ENCODE data around the gene FBXW2.
"Not testable (repeated sequence)": the region's sequence is repeated elsewhere in the genome, so short reads cannot be mapped to it uniquely, and the experiment has no call there.

FBXW2 gene

DNA sequence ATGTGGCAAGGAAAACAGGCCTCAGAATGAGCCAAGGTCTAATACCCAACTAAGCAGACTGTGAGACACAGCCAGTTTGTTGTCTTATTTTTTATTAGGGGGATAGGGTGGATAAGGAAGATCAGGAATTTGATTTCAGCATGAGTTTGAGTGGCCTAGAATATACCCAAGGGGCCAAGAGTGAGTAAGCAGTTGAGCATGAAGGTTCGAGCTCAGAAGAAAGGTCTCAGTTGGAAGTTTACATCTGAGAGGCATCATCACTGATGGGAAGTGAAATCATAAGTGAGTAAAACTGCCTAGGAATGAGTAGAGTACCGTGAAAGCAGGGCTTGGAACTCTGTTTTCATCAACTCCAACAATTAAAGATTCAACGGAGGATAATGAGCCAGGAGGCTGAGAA, 36.9 kb upstream of the FBXW2 start:
- DNase-seq (ENCODE audit: extremely low read depth, low read depth), result no peak
- TF ChIP-seq, protein P1, sequence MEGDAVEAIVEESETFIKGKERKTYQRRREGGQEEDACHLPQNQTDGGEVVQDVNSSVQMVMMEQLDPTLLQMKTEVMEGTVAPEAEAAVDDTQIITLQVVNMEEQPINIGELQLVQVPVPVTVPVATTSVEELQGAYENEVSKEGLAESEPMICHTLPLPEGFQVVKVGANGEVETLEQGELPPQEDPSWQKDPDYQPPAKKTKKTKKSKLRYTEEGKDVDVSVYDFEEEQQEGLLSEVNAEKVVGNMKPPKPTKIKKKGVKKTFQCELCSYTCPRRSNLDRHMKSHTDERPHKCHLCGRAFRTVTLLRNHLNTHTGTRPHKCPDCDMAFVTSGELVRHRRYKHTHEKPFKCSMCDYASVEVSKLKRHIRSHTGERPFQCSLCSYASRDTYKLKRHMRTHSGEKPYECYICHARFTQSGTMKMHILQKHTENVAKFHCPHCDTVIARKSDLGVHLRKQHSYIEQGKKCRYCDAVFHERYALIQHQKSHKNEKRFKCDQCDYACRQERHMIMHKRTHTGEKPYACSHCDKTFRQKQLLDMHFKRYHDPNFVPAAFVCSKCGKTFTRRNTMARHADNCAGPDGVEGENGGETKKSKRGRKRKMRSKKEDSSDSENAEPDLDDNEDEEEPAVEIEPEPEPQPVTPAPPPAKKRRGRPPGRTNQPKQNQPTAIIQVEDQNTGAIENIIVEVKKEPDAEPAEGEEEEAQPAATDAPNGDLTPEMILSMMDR (IDR thresholded peaks at IDR 0.05; ENCODE audit: low read depth, low read length), result no peak

DNA sequence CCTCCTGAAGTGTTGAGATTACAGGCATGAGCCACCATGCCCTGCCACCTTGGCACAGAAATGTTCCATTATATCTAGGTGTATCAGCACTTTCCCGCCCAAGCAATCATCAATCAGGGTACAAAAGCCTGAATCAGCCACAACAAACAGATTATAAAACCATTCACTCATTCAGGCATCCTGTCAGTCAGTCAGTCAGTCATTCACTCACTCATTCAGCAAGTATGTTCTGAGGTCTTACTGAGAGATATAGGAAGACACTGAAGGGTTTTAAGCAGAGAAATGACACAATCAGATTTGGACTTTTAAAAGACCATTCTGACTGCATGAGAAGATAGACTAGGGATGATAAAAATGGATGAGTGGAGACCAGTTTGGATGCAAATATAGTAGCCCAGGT, 36.4 kb upstream of the FBXW2 start:
- DNase-seq (ENCODE audit: extremely low read depth, low read depth), result no peak
- TF ChIP-seq, protein P1 (IDR thresholded peaks at IDR 0.05; ENCODE audit: low read depth, low read length), result no peak

DNA sequence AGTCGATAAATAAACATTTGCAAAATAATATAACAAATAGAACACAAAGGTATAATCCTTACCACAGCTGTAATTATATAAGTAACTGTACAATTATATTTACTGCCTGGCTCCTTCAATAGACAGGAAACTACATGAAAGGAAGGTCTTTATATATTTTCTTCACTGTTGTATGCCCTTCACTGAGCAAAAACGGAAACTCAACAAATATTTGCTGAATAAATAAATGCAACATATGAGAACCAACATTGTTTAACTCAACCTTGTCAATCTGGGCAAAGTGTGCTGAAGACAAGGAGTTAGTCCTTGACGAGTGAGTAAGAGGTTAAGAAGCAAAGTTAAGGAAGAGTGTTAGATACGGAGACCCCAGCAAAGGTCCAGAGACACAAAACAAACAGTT, 26.9 kb upstream of the FBXW2 start:
- TF ChIP-seq, protein P1 (IDR thresholded peaks at IDR 0.05; ENCODE audit: low read depth, low read length), result no peak

DNA sequence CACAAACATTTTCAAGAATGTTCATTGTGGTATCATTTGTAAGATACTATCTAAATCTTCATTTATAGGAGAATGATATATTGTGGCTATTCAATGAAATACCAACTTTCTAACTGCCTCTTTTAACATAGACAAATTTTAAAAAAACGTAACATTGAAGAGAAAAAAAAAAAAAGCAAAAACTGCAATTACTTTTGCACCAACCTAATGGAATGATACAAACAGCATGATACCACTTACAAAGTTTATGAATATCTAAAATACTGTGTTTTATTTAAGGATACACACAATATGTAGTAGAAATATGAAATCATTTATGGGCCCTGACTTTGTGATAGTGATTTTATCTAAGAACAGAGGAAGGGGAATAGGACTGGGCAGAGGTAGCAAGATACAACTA, 25.4 kb upstream of the FBXW2 start:
- TF ChIP-seq, protein P1 (IDR thresholded peaks at IDR 0.05; ENCODE audit: low read depth, low read length), result no peak
- DNase-seq (ENCODE audit: extremely low read depth, low read depth), result no peak

More for the DNA sequence above, 26.9 kb upstream of the FBXW2 start:
- DNase-seq (ENCODE audit: extremely low read depth, low read depth), result no peak

DNA sequence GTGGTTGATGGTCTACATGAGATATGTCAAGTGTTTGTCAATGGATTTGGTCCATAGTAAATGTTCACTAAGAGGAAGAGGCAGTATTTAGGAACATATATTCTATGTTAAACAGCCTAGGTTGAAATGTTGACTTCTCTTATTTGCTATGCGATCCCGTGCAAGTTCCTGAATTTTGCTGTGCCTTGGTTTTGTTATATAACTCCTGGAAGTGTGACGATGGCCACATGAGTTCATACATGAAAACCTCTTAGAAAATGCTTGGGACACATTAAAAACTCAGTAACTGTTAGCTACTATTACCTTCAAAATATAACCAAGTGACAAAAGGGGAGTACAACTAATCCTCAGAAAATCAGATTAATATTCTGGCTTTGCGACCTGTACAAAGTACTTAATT, 21.9 kb upstream of the FBXW2 start:
- DNase-seq (ENCODE audit: extremely low read depth, low read depth), result no peak
- TF ChIP-seq, protein P1 (IDR thresholded peaks at IDR 0.05; ENCODE audit: low read depth, low read length), result no peak

DNA sequence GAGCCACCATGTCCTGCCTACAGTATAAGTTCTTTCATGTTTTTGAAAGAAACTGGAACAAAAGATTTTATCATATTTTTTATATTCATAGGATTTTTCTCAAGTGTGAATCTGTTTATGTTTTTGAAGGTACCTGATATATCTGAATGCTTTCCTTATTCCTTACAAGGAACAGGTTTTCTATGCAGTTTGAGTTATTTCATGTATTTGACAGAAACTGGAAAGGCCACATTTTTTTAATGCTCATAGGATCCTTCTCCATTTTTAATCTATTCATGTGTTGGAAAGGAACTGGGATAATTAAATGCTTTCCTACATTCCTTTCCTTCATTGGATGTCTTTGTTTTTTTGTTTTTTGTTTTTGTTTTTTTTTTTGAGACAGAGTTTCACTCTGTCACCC, 15.7 kb upstream of the FBXW2 start:
- TF ChIP-seq, protein P1 (IDR thresholded peaks at IDR 0.05; ENCODE audit: low read depth, low read length), result no peak
- DNase-seq (ENCODE audit: extremely low read depth, low read depth), result no peak

DNA sequence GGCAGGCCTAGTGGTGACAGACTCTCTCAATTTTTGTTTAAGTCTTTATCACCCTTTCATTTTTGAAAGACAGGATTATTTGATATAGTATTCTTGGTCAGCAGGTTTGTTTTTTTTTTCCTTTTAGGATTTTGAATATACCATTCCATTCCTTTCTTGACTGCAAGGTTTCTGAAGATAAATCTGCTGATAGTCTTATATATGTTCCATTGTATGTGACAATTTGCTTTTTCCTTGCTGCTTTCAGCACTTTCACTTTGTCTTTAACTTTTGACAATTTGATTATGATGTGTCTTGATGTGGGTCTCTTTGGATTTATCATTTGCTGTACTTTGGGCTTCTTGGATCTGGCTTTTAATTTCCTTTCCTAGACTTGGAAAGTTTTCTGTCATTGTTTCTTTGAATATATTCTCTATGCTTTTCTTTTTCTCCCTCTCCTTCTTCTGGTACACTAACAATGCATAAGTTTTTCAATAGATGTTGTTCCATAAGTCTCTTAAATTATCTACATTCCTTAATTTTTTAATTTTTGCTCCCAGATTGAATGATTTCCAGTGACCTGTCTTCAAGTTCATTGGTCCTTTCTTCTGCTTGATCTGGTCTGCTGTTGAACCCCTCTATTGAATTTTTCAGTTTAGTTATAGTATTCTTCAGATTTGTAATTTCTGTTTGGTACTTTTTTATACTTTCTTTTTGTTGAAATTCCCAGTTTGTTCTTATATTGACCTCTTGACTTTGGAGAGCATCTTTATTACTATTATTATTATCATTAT, 14.6 kb upstream of the FBXW2 start:
- TF ChIP-seq, protein P1 (IDR thresholded peaks at IDR 0.05; ENCODE audit: low read depth, low read length), result no peak
- DNase-seq (ENCODE audit: extremely low read depth, low read depth), result no peak

DNA sequence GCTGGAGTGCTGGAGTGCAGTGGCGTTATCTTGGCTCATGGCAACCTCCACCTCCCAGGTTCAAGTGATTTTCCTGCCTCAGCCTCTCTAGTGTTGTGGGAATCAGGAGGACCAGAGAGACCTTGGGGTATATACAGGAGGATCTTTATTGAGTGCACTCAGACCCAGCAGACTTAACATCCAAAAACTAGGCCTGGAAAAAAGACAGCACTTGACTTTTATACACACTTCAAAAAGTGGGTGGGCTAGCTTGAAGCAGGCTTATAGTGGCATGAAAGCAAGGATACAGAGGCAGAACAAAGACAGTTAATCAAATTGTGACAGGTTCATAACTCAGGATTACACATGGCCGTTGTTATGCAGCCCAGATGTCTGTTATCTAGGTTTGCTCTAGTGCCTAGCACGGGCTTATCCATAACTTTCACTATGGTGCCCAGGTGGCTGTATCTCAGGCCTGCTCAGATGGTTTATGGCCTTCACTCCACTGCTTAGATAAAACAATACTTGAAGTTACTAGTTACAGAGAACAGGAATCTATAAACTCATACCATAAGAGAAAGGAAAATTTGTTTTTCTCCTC, 11.7 kb upstream of the FBXW2 start:
- DNase-seq (ENCODE audit: extremely low read depth, low read depth), result not testable (repeated sequence)

Data from AG09319 (cell line).